SK-N-MC (cell line): ENCODE results near the gene GSG1L.

Experiments
- EZH2 ChIP-seq: fragments of 200-600 bp; sonication (generic); IDR thresholded peaks from one replicate; pipeline ENCODE4 v1.6.1; 2017; ENCODE audit warnings: antibody characterized with exemption
- FOXP2 ChIP-seq: optimal IDR thresholded peaks from 2 replicates; pipeline ENCODE3; 2011; ENCODE audit warnings: mild to moderate bottlenecking, moderate library complexity; ENCODE audit not compliant: insufficient read depth; ENCODE audit errors: extremely low read length, control extremely low read depth

DNA sequence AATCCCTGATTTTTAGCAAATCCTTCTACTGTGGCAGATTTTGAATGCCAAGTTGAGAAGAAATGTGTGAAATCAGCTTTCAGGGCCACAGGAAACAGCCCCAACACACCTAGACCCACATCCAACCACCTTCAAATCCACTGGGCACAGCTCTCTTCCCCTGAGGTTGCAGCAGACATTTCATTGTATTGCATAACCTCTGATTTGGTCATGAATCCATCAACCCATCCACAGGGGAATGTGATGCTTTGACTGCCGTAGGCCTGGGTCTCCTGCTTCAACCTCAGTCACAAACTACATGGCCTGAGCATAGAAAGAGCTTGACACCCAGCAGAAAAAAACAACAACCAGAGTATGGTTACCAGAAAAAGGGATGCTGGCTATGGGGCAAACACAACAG, 145.6 kb downstream of the GSG1L start:
- TF ChIP-seq EZH2 (no peak), FOXP2 (no peak)
